Effector memory CD4-positive, alpha-beta T cell (primary cell): Measurements from ENCODE around the gene MAGEA9B.
"Not testable (repeated sequence)": the region's sequence is repeated elsewhere in the genome, so short reads cannot be mapped to it uniquely, and the experiment has no call there.

Experiments
- DNase-seq, 3 donors: peaks; one replicate each; pipeline ENCODE4 v3.0.0-alpha.2; 2020
- H3K27ac ChIP-seq: 2 replicates; pipeline ENCODE4 v1.7.0; 2013; ENCODE audit warnings: mild to moderate bottlenecking, low read length, moderate library complexity; ENCODE audit not compliant: insufficient read depth, poor library complexity, severe bottlenecking
- H3K27me3 ChIP-seq: replicated peaks from 2 replicates; pipeline ENCODE4 v1.7.0; 2013; ENCODE audit warnings: mild to moderate bottlenecking, low read length; ENCODE audit not compliant: insufficient read depth, control insufficient read depth, poor library complexity, severe bottlenecking
- H3K36me3 ChIP-seq: 2 replicates; pipeline ENCODE4 v1.7.0; 2013; ENCODE audit warnings: mild to moderate bottlenecking, low read length, moderate library complexity; ENCODE audit not compliant: control insufficient read depth, insufficient read depth
- H3K4me1 ChIP-seq: 2 replicates; pipeline ENCODE4 v1.7.0; 2013; ENCODE audit warnings: low read length, mild to moderate bottlenecking; ENCODE audit not compliant: control insufficient read depth, insufficient read depth, poor library complexity, severe bottlenecking
- H3K4me3 ChIP-seq: 2 replicates; pipeline ENCODE4 v1.7.0; 2013; ENCODE audit warnings: low read length, low read depth, mild to moderate bottlenecking; ENCODE audit not compliant: insufficient read depth, poor library complexity, severe bottlenecking
- H3K9me3 ChIP-seq: 2 replicates; pipeline ENCODE4 v1.7.0; 2013; ENCODE audit warnings: mild to moderate bottlenecking, low read length, moderate library complexity; ENCODE audit not compliant: control insufficient read depth

The MAGEA9B gene

GRCh38 chrX:149550454-149550853, 36.8 kb downstream of the MAGEA9B start:
- DNase-seq, H3K4me1 ChIP-seq, H3K36me3 ChIP-seq, H3K4me3 ChIP-seq, H3K27me3 ChIP-seq, H3K27ac ChIP-seq, H3K9me3 ChIP-seq: not testable (repeated sequence)

GRCh38 chrX:149549701-149550100, 37.6 kb downstream of the MAGEA9B start, which contains the start of gene HSFX3:
Gene HSFX3 (minus strand): TSS chrX:149549924. CDS start chrX:149549852, 72 bp downstream.
- not testable (repeated sequence) for H3K4me3 ChIP-seq, H3K27me3 ChIP-seq, H3K4me1 ChIP-seq, H3K27ac ChIP-seq, H3K36me3 ChIP-seq, DNase-seq, H3K9me3 ChIP-seq

GRCh38 chrX:149547782-149548181, 39.5 kb downstream of the MAGEA9B start:
- H3K4me3 ChIP-seq, H3K9me3 ChIP-seq, H3K27me3 ChIP-seq, H3K27ac ChIP-seq, H3K4me1 ChIP-seq, H3K36me3 ChIP-seq, DNase-seq: not testable (repeated sequence)

GRCh38 chrX:149546962-149547361, 40.3 kb downstream of the MAGEA9B start:
- not testable (repeated sequence) for H3K27me3 ChIP-seq, H3K27ac ChIP-seq, H3K4me1 ChIP-seq, DNase-seq, H3K9me3 ChIP-seq, H3K4me3 ChIP-seq, H3K36me3 ChIP-seq

- not testable (repeated sequence) for H3K9me3 ChIP-seq, H3K4me3 ChIP-seq, H3K27me3 ChIP-seq, DNase-seq, H3K27ac ChIP-seq, H3K4me1 ChIP-seq, H3K36me3 ChIP-seq
These were observed 41.4 kb downstream of the MAGEA9B start for GRCh38 chrX:149545545-149546543.

- Histone ChIP-seq H3K4me3 (peak overlapping the region; percentile 74), H3K27ac (peak overlapping the region; percentile 98), H3K36me3 (no peaks in the 10 kb centered on the region)
These were observed 45.7 kb downstream of the MAGEA9B start for GRCh38 chrX:149541521-149542047.

GRCh38 chrX:149540621-149541520, 46.4 kb downstream of the MAGEA9B start, which contains the start of gene EOLA1:
Gene EOLA1 (plus strand): TSS chrX:149541012. CDS start chrX:149545631, 4,619 bp downstream.
- H3K27me3 ChIP-seq, result no peaks in the 10 kb centered on the region
- H3K4me1 ChIP-seq, result peaks cover 4% of the 10 kb centered on the region
- no peaks in the 10 kb centered on the region for H3K9me3 ChIP-seq
- no peaks in the 10 kb centered on the region for H3K36me3 ChIP-seq
- peak within 1 kb of the TSS; percentile 98 for H3K27ac ChIP-seq
- H3K4me3 ChIP-seq, result peak within 1 kb of the TSS; percentile 74
- peak in 2 of 3 donors; percentile 82 to 86 for DNase-seq

More at GRCh38 chrX:149541521-149542047, 45.7 kb downstream of the MAGEA9B start:
- Histone ChIP-seq H3K9me3 (no peaks in the 10 kb centered on the region), H3K4me1 (peaks cover 4% of the 10 kb centered on the region), H3K27me3 (no peaks in the 10 kb centered on the region)
- DNase-seq, result no peak

GRCh38 chrX:149540131-149540620, 47.1 kb downstream of the MAGEA9B start:
- Histone ChIP-seq H3K9me3 (no peaks in the 10 kb centered on the region), H3K27ac (peak overlapping the region; percentile 98), H3K27me3 (no peaks in the 10 kb centered on the region), H3K36me3 (no peaks in the 10 kb centered on the region), H3K4me3 (peak overlapping the region; percentile 74), H3K4me1 (peaks cover 4% of the 10 kb centered on the region)
- peak; percentile 85 to 90 (median 86) for DNase-seq

- no peaks in the 10 kb centered on the region for H3K36me3 ChIP-seq
- H3K9me3 ChIP-seq, result no peaks in the 10 kb centered on the region
- H3K4me3 ChIP-seq, result peak overlapping the region; percentile 62
- H3K4me1 ChIP-seq, result peaks cover 4% of the 10 kb centered on the region
- DNase-seq, result peak; percentile 80 to 82 (median 81)
- no peaks in the 10 kb centered on the region for H3K27me3 ChIP-seq
- peak overlapping the region; percentile 70 for H3K27ac ChIP-seq
These were observed 47.8 kb downstream of the MAGEA9B start for GRCh38 chrX:149539283-149540130.
